AG09319 (cell line): ENCODE data around the gene PPCDC.

Experiments
- DNase-seq: peaks from one replicate; pipeline ENCODE4 v3.0.0-alpha.2; 2010; ENCODE audit warnings: low read depth; ENCODE audit errors: extremely low read depth
- CTCF ChIP-seq: IDR thresholded peaks from 2 replicates; pipeline ENCODE4 v1.5.1; 2011; ENCODE audit warnings: low read depth, mild to moderate bottlenecking, inconsistent platforms, low read length, moderate library complexity

PPCDC gene

DNA sequence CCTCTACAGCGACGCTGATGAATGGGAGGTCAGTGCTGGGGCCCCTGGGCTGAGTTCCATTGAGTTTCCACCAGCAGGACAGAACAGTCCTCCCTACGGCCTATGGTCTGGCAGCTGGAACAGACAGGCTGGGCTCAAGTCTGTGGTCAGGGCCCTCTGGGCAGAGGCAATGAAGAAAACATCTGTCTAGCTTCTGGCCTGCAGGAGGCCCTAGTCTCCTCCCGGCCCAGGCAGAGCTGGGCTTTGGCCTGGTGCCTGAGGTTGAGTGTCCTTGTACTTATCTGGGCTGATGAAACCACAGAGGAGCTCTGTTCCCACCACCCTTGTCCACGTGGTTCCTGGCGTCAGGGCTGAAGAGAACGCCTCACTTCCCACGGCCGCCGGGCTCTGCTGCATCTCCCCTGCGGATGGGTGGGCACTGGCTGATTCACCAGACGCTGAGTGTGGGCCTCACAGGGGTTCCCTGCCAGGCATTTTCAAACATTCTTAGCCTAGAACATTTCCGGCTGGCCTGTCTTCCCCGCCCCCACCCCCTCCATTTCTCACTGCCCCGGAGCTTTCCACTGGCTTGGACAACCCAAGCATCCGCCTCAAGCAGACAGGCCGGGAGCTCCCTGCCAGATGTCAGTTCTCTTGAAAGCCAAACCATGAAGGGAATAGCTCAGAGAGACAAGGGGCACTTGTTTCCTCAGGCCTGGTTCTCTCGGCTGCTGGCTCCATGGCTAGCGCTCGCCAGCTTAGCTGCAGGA is 20.3 kb downstream of the PPCDC start:
- peak; percentile 72 for TF ChIP-seq CTCF
- peak; percentile 99 for DNase-seq

- DNase-seq: no peak
- TF ChIP-seq CTCF: no peak
Observed at GRCh38 chr15:75044258-75044878, 21.0 kb downstream of the PPCDC start.

DNA sequence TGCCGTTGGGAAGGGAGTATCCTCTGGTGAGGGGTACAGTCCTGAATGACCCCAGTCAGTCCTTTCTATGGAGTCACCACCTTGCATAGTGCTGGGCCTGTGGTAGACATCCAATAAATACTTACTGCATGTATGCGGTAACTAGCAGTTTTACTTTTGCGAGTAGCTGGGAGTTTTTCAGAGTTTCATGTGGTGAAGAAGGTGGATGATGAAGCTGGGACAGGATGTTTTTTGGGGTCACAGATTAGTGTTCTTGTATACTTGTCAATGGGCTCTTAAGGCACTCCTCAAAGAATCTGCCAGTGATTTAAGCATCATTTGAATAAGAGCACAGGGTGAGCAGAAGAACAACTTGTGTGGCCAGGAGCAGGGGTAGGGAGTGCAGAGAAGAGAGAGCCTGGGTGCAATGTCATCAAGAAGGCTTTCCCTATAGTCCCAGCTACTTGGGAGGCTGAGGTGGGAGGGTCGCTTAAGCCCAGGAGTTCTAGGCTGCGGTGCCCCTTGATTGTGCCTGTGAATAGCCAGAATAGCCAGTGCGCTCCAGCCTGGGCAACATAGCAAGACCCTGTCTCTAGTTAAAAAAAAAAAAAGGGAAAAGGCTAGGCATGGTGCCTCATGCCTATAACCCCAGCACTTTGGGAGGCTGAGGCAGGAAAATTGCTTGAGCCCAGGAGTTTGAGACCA is 22.1 kb downstream of the PPCDC start:
- no peak for TF ChIP-seq CTCF
- DNase-seq: no peak

DNA sequence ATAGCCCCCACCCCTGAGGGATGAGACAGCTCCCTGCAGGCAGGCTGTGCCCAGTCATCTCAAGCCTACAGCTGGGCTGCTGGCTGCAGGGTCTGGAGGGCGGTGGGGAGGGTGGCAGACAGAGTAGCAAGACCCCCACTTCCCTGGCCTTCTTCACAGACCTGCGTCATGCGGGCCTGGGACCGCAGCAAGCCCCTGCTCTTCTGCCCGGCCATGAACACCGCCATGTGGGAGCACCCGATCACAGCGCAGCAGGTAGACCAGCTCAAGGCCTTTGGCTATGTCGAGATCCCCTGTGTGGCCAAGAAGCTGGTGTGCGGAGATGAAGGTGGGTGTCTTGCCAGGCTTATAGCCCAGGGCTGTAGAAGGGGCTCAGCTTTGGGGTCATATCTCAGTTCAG is 25.0 kb downstream of the PPCDC start:
- no peak for DNase-seq
- no peak for TF ChIP-seq CTCF

GRCh38 chr15:75049392-75049791 is 26.0 kb downstream of the PPCDC start:
- no peak for TF ChIP-seq CTCF
- DNase-seq: no peak

DNA sequence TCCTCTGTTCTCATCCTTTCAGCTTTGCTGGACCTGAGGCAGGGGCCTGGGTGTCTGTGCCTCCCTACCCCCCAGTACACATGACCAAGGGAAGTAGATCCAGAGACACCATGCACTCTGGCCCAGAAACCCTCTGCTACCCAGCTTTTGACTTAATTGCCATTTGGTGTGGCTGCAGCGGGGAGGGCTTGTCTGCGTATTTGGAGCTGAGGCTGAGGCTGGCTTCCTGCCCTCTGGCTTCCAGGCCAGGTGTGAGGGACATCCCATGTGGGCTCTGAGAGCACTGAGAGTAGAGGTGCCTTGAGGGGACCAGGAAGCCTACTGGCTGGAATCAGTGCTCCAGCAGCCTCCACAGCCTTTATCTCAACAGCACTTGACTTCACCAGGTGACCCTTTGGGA is 26.9 kb downstream of the PPCDC start:
- DNase-seq: no peak
- no peak for TF ChIP-seq CTCF

GRCh38 chr15:75051191-75051608 is 27.8 kb downstream of the PPCDC start:
- DNase-seq: no peak
- TF ChIP-seq CTCF: no peak
